ENCODE measurements around the gene CTNNBL1.
"Not testable (repeated sequence)": the region's sequence is repeated elsewhere in the genome, so short reads cannot be mapped to it uniquely, and the experiment has no call there.

The CTNNBL1 gene

DNA sequence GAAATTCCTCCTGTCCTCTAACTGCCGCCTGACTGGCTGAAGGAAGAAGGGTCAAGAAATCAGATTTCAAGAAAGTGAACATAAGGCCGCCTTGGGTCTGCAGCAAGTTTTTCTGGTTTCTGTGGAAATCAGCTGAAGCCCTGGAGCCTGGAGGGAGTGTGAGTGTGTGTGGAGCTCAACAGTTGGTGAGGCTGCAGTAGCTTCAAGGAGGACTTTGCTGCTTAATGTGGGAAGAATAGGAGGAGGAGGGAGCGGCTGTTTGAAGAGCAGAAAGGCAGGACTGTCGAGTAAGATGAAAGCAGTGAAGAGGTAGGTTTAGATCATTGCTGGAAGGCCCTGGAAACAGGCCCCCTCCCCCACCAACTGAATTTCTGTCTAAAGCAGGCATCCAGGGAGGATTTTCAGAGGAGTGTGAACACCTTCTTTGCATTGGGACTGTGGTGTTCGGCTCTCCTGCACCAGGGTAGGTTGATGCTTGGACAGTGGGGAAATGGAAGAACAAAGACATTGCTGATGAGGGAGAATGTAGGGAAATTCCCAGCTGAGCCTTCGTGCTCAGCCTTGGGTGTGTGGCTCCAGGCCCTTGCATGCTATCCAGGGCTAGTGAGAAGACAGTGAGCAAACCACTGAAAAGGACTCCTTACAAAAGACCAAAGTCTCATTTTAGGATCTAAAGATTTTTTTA is 129.6 kb downstream of the CTNNBL1 start:
- no peak for DNase-seq

DNA sequence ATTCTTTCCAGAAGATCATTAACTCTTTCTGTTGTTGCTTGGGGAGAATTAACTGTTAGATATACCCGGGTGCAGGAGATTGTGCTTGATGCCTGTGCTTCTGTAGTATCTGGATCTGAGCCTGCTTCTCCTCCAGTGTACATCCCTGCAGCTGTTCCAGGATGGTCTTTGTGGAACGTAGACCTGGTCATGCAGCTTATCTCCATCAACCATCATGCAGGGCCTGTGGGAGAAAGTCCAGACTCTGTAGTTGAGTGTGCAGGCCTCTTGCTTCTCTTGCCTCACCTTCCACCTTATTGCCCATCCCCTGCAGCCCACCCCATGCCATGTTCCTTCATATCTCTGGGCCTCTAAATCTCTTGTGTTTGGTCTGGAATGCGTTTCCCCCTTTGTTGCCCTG is 133.8 kb downstream of the CTNNBL1 start:
- DNase-seq, result no peak

DNA sequence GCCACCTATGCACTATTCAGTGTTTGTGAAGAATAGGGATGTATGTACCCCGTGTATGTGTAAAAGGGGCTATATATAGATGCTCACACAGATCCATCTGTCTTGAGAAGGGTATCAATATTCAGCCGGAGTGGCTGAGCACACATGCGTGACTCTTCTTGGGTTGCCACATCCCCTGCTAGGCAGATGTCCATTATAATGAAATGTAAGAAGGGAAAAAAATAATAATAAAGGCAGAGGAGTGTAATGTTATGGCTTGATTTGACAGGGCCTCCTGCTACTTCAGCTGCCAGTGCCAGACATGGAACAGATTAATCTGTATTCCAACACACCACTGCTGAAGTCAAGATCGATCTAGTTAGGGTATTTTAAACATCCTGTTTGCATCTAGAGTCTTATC is 134.9 kb downstream of the CTNNBL1 start:
- no peak for DNase-seq

DNA sequence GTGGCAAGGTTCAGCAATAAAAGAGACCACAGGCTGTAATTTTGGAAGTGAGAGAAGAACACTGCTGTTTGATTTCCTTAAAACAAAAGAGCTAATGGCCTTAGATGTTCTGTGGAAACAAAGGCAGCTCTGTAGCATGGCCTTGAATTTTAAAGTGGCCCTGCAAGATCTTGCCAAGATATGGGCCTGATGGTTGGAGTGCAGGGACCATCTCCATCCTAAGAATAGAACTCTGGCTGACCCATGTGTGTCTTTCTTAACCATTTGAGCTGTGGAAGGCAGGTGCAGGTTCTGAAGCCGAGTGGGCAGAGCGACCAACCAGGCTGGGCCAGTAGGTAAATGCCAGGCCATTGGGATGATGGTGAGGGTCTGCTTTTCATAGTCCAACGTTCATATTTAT is 135.3 kb downstream of the CTNNBL1 start:
- DNase-seq, result no peak

DNA sequence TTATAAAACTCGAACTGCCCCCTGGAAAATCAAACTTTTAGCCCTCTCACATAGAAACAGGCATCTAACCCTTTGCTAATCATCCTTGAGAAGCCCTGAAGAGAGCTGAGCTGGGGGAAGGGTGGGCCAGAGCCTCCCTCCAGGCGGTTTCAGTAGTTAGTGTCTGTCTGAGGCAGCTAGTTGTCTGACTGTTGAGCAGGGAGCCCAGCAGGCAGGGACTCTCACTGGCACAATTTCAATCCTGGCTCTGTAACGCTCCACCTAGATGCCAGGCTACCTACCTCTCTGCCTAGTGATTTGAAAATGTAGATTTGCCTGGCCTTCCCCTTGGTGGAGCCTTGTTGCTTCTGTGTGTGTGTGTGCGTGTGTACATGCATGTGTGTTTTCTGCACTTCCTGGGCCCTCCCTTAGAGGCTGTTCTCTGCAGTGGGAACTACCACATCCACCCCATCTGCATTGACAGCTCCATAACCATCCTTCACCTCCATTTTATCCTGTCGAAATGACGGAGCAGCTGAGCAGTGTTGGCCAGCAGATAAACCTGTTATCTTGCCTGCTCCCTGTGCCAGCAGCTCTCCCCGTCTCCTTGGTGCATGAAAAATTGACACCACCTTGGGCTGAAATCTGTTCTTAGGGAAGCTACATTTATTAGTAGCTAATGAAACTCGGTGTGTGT is 139.5 kb downstream of the CTNNBL1 start:
- no peak for DNase-seq

DNA sequence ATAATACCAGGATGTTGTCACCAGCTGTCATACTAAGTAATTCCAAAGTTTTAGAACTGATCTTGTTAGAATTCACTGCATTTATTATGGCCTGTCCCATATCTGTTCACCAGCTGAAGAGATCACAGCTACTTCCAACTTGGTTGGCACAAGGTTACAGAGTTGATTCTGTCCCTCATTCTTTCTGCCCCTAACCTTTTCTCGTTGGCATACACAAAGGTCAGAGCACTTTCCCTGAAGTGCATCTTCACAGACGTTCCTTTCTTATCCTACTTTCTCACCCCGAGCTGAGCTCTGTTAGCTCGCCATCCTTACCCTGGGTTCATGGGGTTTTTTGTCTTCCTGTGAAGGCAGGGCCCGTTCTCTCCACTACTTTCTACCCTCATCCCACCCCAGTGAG is 143.1 kb downstream of the CTNNBL1 start:
- no peak for DNase-seq

DNA sequence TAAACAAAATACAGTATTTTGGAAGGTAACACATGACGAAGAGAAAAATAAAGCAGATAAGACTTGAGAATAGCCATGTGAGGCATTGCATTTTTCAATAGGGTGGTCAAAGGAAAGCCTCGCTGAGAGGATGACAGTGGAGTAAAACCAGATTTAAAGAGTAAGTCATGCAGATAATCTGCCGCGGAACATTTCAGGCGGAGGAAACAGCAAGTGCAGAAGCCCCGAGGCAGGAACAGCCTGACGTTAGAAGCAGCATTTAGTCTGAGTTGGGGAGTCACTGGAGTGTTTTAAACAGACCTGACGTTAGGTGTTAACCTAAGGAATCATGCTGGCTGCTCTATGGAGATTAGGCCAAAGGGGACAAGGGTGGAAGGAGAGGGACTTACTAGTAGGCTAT is 144.1 kb downstream of the CTNNBL1 start:
- DNase-seq, result no peak

DNA sequence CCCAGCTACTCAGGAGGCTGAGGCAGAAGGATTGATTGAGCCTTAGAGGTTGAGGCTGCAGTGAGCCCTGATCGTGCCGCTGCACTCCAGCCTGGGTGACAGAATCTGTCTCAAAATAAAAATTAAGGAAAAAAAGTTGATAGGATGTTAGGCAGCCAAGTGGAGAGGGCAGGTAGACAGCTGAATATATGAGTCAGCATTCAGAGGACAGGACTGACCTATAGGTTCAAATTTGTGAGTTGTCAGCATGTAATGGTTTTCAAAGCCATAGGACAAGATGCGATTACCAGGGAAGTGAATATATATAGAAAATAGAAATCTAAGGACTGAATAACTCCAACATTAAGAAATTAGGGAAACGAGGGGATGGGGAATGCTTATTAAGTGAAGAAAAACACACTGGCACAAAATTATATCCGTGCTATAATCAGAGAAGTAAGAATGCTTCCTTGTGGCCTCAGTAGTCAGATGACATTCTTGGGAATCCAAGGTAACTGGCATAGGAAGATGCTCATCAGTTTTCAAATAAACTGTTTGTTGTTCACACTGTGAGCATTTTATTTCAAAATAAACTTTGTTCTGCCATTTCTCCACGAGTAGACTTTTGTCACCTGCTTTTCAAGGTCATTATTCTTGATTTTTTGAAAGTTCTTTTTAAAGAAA is 145.1 kb downstream of the CTNNBL1 start:
- DNase-seq, result no peak

DNA sequence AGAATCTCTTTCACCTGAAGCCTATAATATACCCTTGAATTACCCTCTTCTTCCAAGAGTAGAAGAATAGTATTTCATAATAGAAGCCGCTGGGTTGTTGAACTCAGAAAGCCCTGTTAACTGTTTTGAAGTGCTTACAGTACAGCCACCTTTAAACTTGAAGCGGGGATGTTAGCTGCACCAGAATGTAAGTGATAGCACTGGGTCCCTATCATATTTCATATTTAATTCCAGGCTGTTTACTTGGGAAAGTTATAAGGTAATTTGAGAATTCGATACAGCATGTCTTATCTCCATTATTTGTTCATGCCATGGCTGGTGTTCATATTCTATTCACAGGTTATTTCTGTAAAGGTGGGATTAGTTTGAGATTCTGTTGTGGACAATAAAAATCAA is 145.6 kb downstream of the CTNNBL1 start:
- DNase-seq, result no peak

DNA sequence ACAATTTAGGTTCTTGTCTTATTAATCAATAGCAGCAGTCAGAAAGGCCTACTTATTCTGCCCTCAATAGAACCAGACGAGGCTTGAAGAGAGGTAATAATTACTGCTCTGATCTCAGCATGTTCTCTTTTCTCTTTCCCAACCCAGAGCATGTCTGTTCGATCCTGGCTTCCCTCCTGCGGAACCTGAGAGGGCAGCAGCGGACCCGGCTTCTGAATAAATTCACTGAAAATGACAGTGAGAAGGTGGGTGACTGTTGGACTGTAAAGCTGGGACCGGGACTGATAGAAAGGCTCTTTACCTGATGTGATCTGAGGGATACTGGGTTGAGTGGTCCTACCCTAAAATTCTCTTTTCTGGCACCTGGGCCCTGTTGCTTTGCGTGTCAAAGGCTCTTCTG is 146.1 kb downstream of the CTNNBL1 start:
- no peak for DNase-seq

DNA sequence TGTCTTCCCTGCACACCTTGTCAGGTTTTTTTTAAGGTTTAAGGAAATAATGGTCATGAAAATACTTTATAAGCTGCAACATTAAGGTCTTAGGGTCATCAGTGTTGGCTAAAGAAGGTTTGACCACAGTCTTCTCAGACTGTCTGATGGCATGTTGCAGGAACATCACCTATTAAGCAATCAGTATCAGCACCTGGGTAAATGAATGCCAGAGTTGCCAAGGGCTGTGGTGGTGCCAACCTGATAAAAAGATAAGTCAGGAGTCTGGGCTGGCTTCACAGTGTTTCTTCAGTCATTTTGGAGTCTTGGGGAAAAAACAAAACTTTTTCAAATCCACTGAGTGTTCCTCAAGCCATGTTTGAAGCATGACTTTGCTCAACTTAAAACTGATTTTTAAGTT is 147.6 kb downstream of the CTNNBL1 start:
- no peak for DNase-seq

DNA sequence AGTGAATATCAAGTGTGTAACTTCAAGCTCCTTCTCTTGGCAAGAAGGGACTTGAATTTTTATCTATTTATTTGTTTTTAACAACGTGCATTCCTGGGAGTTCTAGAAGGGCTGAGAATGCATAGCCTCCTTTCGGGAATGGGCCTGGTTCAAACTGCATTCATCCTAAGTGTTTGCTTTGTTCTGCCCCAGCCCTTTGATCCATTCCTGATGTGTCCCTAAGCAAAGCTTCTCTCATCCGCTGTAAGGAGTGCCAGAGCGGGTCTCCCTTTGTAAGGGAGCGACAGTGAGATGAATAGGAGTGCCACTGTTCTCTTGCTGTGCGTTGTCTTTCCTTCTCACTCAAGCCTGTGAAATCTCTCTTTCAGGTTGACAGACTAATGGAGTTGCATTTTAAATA is 148.1 kb downstream of the CTNNBL1 start:
- no peak for DNase-seq

DNA sequence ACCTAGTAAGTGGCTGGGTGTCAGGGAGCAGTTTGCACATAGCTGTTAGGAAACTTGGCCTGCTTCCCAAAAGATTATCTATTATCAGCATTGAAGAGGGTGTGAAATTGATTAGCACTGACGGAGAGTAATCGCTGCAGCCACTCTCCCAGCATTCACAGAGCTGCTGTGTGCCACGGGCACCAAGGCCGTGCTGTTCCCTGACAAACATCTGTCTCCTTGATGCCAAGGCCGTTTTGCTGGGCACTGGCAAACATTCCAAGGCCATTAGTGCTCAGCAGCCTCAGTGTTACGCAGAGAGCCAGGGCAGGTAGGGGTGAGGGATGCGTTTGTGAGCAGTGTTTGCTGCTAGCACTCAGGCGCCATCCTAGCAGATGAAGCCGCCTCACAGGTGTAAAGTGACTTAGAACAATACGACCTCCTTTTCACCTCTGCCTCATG is 151.4 kb downstream of the CTNNBL1 start:
- no peak for DNase-seq

DNA sequence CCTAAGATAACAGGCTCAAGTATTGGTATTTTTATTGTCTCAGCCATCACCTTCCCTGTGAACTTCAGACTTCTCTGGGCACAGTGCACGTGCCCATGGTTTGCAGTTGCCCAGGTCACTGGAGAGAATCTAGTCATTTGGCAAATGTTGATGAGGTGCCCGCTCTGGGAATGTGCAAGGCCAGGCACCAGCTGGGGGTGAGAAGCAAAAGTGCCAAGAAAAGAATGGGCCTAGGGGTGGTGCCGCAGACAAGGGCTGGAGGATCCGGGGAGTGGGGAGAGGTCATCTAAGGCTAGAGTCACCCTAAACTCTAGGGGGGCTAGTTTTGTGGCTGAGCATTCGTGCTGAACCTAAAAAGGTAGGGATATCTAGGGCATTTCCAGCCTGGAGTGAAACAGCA is 152.0 kb downstream of the CTNNBL1 start:
- no peak for DNase-seq

DNA sequence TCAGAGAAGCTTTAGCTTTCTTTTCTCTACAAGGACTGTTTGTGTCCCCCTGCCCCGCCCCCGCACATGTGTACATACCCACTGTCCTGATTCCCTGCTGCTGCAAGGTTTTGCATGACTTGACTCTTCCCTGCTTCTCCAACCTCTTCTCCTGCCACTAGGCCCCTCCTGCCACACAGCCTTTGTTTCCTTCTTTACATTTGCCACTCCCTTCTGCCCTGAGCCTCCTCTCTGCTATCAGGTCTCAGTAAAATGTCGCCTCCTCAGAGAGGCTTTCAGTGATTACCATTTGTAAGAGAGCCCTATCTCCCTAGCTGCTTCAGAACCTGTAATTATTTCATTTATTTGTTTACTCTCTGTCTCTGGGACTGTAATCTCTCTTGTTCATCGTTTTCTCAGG is 152.7 kb downstream of the CTNNBL1 start:
- DNase-seq, result no peak

DNA sequence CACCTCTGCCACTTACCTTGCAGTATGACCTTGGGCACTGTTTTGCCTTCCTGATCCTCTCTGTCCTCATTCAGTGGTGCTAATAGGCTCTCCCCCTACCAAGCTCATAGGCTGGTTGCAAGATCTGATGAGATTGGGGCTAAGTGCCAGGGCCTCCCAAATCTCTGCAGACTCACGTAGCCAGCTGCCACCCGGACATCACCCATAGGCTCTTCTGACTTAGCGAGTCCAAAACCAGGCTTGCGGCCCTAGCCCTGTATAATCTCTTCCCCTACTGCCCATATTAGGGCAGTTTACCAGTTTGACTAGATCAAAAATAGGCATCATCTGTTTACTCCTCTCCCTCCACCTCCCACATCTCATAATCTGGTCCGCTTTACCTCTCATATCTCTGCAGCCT is 154.9 kb downstream of the CTNNBL1 start:
- no peak for DNase-seq

DNA sequence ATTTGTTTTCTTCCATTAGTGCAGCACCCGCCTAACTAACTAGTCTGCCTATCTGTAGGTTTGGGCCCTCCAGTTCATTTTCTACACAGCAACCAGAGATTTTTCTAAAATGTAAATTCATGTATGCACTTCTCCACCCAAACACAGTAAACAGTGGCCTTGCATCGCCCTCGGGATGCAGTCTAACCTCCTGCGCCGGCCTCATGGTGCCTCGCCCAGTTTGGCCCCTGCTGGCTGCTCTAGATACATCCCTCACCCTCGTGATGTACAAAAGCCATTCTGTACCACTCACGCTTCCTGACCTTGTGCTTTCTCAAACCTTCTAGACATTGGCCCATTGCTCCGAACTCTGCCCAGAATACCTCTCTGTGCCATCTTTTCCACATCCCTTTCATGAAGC is 155.3 kb downstream of the CTNNBL1 start:
- no peak for DNase-seq

DNA sequence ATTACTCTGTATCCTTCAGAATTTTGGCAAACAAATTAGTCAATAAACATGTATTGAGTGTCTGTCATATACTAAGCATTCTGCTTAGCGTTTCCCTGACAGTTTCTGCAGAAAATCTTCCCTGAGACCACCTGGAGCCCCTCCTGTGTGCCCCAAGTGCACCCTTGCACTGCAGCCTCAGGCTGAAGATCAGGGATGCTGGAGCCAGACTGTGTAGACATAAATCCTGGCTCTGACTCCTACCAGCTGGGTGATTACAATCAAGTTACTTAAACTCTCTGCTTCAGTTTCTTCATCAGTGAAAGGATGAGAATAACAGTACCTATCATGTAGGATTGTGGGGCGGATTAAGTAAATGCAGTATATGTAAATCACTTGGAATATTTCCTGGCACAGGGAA is 155.7 kb downstream of the CTNNBL1 start:
- DNase-seq, result no peak

DNA sequence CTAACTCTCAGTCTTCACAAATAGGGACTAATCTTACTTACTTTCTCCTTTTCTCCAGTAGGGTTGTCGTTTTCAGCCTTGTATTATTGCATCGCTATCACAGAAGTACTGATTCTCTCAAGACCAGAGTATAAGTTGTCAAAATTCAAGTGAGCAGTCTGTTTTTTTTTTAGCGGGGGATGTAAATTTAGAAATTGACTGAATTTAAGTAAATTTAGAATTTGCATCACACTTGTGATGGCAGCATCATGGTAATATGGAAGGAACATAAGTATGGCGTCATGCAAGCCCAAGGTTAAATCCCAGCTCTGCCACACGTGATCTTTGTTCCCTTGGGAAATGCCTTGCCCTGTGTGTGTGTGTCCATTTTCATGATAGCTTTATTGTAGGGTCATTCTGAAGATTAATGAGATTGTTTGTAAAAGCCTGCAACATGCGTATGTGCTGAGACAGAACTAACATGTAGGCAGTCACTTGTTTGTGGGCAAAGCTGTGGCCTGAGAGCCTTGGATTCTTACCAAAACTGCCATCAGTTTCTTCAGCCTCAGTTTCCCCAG is 156.3 kb downstream of the CTNNBL1 start:
- DNase-seq, result no peak

DNA sequence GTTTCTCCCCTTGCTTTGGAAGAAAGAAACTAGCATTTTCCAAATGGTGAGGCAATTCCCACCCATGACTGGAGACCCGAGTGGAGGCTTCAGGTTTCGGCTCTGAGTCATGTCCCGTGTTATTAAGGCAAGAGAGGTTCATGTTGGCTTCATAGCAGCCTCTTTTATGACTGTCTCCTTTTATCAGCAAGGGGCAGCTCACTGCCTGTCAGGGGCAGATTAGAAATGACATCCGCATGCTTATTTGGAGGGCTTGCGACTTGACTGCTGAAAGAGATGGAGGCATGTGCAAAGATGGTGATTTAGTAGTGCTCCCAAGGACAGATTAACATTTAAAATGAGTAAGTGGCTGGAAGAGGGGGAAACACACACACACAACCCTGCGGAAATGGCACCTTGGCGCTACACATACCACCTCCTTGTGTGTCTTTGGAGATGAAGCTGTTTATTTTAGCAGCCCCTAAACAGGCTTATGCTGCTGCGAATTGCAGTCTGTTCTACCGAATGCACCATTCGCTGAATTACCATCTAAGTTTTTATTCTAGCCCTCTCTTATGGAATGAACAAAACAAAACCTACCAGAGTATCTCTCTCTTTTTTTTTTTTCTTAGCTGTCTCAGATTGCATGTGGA is 157.0 kb downstream of the CTNNBL1 start:
- DNase-seq, result no peak

DNA sequence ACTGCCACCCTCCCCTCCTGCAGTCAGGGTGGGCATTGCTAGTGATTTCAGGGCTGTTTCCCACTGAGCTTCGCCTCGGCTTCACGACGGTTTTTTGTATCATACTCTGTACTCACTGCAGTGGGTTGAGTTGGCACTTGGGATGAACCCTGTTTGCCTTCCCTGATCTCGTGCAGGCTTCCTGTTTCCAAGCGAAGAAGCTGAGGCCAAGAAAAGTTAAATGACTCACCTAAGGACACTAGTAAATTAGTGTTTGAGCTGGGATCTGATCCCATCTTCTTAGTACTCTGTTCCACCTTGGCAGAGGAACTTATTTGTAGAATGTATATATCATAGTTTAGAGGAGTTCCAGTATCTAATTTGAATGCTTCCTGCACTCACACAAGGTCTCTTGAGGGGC is 158.8 kb downstream of the CTNNBL1 start:
- DNase-seq, result no peak

DNA sequence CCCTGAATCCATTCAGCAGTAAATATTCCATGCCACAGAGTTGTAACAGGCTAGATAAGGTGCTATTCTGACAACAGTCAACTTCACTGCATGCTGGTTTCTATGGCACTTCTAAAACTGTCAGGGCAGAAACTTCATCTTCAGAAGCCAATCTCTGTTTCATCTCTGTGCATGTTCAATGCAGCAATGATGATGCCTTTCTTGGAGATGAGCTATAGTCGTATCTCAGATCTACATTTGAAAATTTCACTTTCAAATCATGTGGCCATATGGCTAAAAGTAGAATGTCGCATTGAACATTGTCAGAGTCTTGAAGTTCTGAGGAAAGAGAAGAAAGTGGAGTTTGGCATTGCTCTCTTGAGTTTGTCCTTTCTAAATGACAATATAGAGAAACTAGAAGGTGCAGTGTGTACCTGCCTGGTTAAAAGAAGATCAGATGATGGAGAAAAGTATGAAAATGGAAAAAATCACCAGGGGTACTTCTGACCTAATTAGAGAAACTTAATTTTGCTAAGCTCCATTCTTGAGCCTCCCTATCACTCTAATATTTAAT is 160.1 kb downstream of the CTNNBL1 start:
- DNase-seq, result no peak

DNA sequence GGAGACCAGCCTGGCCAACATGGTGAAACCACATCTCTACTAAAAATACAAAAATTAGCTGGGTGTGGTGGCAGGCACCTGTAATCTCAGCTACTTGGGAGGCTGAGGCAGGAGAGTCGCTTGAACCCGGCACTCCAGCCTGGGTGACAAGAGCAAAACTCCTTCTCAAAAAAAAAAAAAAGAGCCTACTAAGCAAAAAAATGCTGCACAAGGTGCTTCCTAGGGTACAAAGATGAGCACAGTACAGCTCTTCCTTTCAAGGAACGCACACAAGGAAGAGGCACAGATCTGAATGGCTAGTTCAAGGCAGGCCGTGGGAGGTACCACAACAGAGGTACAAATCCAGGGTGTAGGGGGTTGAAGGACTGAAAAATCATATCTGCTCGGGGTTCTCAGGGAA is 162.2 kb downstream of the CTNNBL1 start:
- DNase-seq, result not testable (repeated sequence)

Measured in stimulated activated CD4-positive, alpha-beta T cell treated with anti-CD3 and anti-CD28 coated beads, Interleukin-12 subunit alpha, Interleukin-12 subunit beta, amount 100 ng/mL, for 4 hours (primary cell).